Measurements from ENCODE around the gene GINS1.
"Not testable (repeated sequence)": the region's sequence is repeated elsewhere in the genome, so short reads cannot be mapped to it uniquely, and the experiment has no call there.

Gene GINS1

GRCh38 chr20:25473297-25473696, 65.8 kb downstream of the GINS1 start:
- not testable (repeated sequence) for DNase-seq

DNA sequence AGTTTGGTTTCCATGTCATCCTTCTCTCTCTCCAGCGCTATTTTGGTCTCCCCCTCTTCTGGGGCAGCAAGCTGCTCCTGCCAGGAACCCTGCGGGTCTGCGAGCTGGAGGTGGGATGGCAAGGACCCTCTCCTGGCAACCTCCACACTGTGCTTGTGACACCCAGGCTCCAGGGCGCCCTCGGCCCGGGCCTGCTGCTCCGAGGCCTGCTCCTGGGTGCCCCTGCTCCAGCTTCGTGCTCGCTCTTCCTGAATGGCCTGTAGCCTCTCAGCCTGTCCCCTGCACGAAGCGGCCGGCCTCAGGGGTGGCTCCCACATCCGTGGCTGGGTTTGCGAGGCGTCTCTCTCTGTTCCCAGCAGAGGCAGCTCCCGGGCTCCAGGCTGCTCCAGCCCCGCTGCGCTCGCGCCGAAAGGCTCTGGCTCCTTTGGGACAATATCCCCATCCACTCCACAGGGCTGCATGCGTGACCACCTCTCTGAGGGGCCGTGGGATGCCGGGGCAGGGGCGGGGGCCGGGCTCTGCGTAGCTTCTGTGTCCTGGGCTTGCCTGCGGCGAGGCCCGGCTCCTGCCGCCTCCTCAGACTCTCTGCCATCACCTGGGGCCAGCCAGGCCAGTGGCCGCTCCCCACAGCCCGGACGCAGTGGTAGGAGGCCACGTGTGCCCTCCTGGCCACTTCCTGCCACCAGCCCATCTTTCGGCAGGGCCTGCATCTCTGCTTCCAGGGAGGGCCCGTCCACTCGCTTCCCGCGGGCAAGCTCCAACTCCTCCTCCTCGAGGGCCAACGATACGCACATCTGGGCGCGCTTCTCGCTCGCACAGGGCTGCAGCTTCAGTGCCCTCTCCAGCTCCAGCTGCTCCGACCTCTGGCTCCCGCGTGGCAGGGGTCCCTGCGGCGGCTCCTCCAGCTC, 68.9 kb downstream of the GINS1 start:
- DNase-seq = no peak

GRCh38 chr20:25477014-25477882, 69.8 kb downstream of the GINS1 start:
- no peak for DNase-seq

- DNase-seq = no peak
Observed at GRCh38 chr20:25478889-25479568, 71.6 kb downstream of the GINS1 start.

GRCh38 chr20:25479638-25480037, 72.2 kb downstream of the GINS1 start:
- DNase-seq = no peak

GRCh38 chr20:25480156-25480555, 72.7 kb downstream of the GINS1 start:
- no peak for DNase-seq

DNA sequence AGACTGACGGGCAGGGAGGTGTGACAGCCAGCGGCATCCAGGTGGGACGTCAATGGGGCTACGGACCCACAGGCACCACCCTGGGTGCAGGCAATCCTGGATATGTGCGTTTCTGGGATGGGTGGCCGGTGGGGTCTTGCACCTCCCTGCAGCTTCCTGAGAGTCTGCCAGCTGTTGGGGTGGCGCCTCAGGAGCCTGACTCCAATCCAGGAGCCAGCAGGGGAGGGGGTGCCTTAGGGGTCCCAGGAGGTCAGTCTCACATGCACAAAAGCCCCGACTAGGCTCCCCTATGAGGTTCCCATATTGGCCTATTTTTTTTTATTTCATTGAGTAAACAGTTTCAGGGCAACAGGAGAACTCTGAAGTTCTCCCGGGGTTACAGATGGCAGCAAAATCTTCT, 73.3 kb downstream of the GINS1 start:
- DNase-seq = no peak

DNA sequence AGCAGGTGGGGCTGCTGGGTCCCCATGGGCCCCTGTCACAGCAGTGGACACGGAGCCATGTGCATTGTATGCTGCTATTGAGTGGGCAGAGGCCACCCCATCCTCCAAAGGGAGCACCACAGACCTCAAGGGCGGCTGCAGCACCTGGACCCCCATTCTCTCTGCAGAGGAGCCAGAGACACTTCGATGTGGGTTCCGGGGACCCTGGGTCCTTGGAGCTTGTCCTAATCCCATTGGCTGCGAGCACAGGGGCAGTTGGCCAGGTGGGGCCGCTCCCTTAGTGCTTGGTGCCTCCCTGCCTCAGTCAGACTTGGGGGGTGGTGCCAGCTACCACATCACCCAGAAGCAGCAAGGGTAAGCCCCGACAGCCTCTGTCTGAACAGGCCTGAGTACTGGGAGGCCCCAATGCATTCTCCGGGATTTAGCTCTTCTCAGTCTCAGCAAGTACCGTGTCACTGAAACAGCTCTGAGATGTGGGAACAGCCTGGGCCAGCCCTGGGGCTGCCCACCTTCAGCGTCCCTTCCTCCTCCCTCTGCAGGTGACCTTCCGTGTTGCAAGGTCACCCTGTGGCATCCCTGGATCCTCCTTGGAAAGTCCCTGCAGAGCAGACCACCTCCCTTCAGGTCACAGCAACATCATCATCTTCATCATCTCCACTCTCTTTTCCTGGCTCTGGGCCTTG, 73.9 kb downstream of the GINS1 start:
- no peak for DNase-seq

DNA sequence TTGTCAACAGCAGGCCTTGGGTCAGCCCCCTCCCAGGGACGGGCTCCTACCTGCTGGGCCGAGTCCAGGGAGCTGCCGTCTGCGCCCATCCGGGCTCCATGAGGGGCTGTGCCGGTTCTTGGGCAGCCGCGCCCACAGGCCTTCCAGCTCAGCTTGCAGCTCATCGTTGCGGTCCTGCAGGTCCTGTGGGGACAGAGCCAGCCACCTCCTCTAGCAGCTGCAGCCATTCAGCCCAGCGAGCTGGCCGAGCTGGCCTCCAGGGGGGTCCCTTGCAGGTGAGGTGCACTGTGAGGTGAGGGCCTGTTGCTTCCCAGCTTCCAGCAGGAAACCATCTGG, 74.4 kb downstream of the GINS1 start:
- DNase-seq = no peak

DNA sequence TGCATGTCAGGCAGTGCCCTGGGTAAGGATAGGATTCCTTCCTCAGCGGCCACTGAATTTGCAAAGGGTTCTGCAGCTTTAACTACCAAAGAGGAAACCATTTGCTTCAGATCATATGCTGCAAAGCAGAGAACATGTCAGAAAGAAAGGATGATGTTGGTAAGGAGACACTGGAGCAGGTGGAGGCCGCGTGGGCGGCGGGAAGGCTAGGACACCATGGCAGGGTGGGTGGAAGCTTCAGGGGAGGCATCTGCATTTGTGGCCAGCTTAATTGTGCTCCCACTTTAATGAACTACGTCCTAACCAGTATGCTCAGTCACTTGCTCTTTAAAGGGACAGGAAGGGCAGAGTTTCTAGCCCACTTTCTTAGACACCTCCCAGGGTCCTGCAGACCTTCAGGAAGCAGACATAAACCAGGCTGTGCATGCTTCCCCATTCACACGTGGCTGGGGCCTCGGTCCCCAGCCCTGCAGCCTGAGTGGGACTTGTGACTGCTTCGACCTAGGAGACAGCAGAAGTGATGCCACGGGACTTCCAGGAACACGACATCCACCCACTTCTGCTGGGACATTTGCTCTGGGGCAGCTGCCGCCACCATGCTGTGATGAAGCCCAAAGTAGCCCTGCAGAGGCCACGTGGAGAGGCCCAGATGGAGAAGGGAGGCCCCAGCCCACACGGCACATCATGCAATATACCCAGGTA, 76.1 kb downstream of the GINS1 start:
- no peak for DNase-seq

DNA sequence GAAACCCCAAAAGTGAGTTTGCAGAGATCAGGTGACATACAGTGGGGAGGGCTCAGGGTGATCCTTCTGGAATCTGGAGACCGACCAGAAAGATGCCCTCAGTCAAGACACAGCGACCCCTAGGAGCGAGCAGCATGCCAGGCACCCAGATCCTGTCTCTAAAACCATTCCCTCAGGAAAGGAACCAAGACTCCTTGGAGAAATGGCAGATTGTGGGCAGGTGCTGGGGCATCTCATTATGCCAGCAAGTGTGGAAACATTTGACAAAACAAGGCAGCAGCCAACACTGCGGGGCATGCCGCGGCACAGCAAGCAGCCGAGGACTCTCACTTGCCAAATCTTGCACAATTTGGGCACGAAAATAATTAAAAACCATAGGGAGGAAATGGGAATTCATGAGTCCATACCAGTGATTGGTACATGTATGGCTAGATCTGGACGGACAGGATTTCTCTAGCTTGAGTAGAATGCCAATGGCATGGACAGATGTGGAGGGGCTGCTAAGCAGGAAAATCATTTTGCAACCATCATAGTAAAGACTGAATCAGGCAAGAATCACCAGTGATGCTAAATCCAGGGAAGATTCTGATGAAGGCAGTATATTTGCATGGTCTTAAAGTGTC, 76.9 kb downstream of the GINS1 start:
- peak in 2 of 56 donors; percentile 4 to 8 for DNase-seq

GRCh38 chr20:25484911-25485511, 77.5 kb downstream of the GINS1 start:
- DNase-seq = no peak

DNA sequence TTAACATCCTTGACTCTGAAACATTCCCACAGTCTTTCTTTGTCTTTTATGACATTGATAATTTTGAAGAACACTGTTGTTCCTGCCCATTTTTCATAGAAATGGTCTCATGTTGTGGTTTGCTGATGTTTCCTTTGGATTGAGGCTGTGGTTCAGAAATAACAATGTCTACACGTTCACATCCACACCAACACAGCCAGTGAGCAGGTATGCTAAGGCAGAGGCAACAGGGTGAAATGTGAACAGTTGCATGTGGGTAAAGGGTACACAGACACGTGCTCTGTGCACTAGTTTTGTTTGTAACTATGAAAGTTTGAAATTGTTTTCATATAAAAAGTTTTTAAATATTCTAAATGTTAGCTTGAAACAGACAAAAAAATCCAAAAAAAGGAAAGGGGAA, 78.4 kb downstream of the GINS1 start:
- DNase-seq = no peak

GRCh38 chr20:25486377-25486776, 78.9 kb downstream of the GINS1 start:
- DNase-seq = no peak

DNA sequence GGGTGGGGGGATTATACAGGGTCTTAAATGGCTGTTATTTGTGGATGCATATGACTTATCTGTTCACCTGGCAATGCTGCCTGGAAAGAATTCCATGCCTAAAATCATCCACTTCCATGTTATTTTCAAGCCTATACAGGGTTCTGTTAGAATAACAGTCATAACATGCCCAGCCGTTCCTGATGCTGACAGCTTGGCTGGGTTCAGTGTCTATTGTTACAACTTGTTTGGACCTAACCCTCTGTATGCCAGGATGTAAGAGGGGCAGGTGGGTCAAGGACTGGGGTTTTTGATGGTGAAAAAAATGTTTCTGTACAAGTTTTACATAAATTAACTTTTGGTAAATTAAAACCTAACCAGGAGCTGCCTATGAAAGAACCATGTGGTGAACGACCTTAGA, 79.8 kb downstream of the GINS1 start:
- DNase-seq = no peak

DNA sequence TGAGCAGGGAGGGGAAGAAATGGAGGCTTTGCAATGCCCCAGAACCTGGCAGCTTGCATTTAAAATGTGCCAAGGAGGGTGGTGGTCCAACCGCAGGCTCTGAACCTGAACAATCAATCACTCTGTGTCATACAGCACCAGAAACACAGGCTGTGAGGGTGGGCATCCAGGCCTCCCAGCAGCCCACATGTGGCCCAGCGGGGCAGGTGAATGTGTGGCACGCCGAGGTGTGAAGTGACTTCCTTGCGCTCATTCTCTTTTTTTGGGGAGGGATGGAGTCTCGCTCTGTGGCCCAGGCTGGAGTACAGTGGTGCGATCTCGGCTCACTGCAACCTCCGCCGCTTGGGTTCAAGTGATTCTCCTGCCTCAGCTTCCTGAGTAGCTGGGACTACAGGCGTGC, 80.5 kb downstream of the GINS1 start:
- no peak for DNase-seq

DNA sequence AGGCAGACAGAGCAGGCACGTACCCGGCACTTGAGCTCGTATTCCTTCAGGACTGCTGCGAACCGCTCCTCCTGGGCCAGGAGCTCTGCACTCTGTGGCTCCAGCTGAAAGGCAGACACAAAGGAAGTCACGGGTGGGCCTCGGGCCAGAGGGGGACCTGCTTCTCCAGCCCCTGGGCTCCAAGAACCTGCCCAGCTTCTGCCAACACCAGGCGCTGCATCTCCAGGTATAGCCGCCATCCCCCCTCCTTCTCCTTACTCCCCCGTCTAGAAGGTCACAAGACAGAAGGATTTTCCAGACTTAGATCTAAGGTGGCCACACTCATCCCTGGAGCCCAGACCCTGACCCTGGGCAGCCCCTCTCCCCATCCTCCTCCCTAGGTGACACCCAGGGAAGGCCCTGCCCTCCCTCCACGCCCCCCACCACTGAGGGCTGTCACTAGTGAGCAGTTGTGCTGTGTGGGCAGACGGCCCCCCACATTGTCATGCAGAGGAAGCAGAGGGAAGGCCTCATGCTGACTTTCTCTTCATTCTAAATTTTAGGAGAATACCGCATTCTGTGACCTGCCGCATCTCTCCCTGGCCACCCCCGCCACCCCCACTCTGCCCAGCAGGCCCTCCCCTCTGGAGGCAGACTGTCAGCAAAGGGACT, 81.9 kb downstream of the GINS1 start:
- DNase-seq = no peak

DNA sequence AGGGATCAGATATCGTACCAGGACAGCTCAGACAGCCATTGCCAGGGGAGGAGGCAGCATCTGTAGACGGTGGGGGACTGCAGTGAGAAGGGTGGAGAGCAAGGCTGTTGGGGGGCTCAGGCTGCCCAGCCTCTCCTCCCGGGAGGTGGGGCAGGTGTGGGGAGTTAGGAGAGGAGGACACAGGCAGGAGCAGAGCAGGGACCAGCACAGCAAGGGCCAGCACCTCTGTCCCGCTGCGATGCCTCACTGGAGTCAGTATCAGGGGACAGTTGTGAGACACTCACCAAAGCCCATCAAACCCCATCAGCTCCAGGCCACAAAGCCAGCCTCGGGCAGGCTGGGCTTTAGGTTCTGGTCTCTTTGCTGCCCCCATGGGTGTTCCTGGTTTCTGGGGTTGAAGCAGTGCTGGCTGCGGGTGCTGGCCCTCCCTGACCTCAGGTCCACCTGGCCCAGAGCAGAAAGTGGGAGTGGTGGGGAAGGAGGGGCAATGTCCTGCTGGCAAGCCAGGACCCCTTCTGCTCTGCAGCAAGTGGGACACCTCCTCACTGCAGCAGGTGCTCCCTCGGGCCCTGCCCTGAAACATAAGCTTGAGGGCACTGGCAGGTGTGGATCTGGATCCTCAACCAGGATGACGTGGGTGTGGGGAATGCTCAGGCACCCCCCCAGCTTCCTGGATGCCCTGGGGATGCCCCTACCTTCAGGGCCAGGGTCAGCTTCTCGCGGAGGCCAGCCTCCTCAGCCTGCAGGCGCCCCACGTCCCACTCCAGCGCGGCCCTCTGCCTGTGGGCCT, 83.4 kb downstream of the GINS1 start:
- DNase-seq = no peak

All from amygdala (tissue), 56 donors.